Lower leg skin (tissue), 4 donors: Measurements from ENCODE around the gene FAM24B. TPM values are rescaled to one million over a fixed set of nuclear protein-coding genes. Genes with fewer than 3 reads are reported as not detected.

ENCODE experiments used
- DNase-seq, 2 donors: peaks; one replicate each; pipeline ENCODE4 v3.0.0-alpha.2; 2019; ENCODE audit warnings: low spot score in 2 of 2
- H3K4me3 ChIP-seq: fragments of 200-600 bp; sonication (generic); 2 replicates; pipeline ENCODE4 v1.5.1; 2017; ENCODE audit warnings: mild to moderate bottlenecking, low read depth; ENCODE audit not compliant: poor library complexity, severe bottlenecking
- CTCF ChIP-seq, 3 donors: fragments of 450-650 bp; IDR thresholded peaks; one replicate each; pipeline ENCODE4 v1.5.1; 2016; ENCODE audit warnings: antibody characterized with exemption in 3 of 3, mild to moderate bottlenecking in 3 of 3, moderate library complexity in 2 of 3
- POLR2A ChIP-seq, 2 donors: fragments of 450-650 bp; IDR thresholded peaks; one replicate each; pipeline ENCODE4 v1.6.1; 2016 to 2017; ENCODE audit warnings: antibody characterized with exemption in 2 of 2, mild to moderate bottlenecking in 1 of 2, moderate library complexity in 1 of 2
- WGBS, 2 donors: methylation state at CpG; one replicate each; pipeline ENCODE4 v1.1.5; 2018; 5-methylcytosine and 5-hydroxymethylcytosine counted together
- intact Hi-C: fragments of 100-400 bp; cut with DNase I; formaldehyde crosslinking; loops from one replicate; pipeline ENCODE4 v1.15.0; 2023; ENCODE audit warnings: low total_unique reads
- total RNA-seq, 4 donors: library from RNA; depleted of rRNA; stranded (reverse); fragments of >200 nt; gene quantifications; one replicate each; pipeline ENCODE4 v1.1.0, GENCODE V29; 2016

FAM24B gene
- total RNA-seq, 4 donors from 2014 or later, result 1.4 to 5.3 (median 4.0) TPM

DNA sequence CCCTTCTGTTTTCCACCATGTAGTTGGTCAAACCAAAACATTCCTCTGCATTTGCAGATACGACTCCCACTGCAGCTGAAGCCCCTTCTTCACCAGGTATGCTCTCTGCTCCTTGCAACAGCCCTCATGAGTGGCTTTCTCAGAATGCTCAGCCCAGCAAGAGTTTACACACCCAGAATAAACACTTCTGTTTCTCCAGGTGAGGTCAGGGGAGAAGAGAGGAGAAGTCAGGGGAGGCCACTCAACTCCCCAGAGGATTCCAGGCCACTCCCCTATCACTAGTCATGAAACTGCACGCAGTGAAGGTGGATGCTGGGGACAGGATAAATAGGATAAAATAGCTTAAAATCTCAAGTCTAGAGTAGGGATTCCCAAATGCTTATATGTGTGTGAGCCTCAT, 64.9 kb downstream of the FAM24B start:
- no peak for TF ChIP-seq POLR2A (IDR thresholded peaks at IDR 0.05)
- TF ChIP-seq CTCF (IDR thresholded peaks at IDR 0.05), result no peak
- no peak overlapping the region for H3K4me3 ChIP-seq
- intact Hi-C loops, result no loop called here
- 75 to 76% methylated on average over 2 of the region's 2 CpGs for WGBS, 2 donors
- no peak for DNase-seq

GRCh38 chr10:122812751-122813150, 66.6 kb downstream of the FAM24B start:
- no peak for DNase-seq
- no peak overlapping the region for H3K4me3 ChIP-seq
- TF ChIP-seq CTCF (IDR thresholded peaks at IDR 0.05) (no peak), POLR2A (IDR thresholded peaks at IDR 0.05) (no peak)
- WGBS, 2 donors, result 69 to 74% methylated on average over 4 of the region's 4 CpGs
- intact Hi-C loops, result no loop called here

DNA sequence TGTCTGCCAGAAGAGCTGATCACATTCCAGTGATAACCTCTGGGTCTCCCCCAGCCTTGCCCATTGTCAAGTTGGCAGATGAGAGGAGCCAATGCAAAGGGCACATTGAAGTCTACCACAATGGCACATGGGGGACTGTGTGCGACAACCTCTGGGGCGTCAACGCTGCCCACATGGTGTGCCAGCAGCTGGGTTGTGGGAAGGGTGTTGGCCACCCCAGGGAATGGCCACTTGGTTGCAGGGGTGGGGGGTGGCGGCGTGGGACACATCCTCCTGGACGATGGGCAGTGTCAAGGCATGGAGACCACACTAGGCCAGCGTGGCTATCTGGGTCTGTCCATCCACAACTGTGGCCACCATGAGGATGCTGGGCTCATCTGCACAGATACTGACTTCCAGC, 77.1 kb downstream of the FAM24B start:
- no peak overlapping the region for H3K4me3 ChIP-seq
- intact Hi-C loops, result no loop called here
- DNase-seq, result no peak
- 90 to 95% methylated on average over 7 of the region's 7 CpGs for WGBS, 2 donors
- TF ChIP-seq CTCF (IDR thresholded peaks at IDR 0.05), result no peak
- TF ChIP-seq POLR2A (IDR thresholded peaks at IDR 0.05), result no peak

Other genes with a start within 250 kb of the FAM24B start
- gene C10orf120, start 179.7 kb downstream of the FAM24B start, total RNA-seq, result not detected
- under 1 TPM; 0.13 to 0.88 (median 0.54) TPM for gene CUZD1, start 33.7 kb downstream of the FAM24B start, total RNA-seq
- not detected for gene FAM24A, start 31.0 kb upstream of the FAM24B start, total RNA-seq
- 1 to 10 TPM; 3.3 to 6.3 (median 5.2) TPM for gene C10orf88, start 74.6 kb upstream of the FAM24B start, total RNA-seq
- 1 to 10 TPM in 3 of 4 donors, under 1 TPM in 1; 0.84 to 5.7 (median 2.2) TPM for gene PSTK, start 100.8 kb upstream of the FAM24B start, total RNA-seq
- gene IKZF5, start 129.2 kb upstream of the FAM24B start, total RNA-seq, result 10 to 100 TPM in 1 of 4 donors, 1 to 10 TPM in 3; 8.7 to 10.5 (median 9.5) TPM
- 10 to 100 TPM in 3 of 4 donors, 1 to 10 TPM in 1; 8.8 to 20.5 (median 18.1) TPM for gene ACADSB, start 129.4 kb upstream of the FAM24B start, total RNA-seq